ENCODE data around the gene BNC2. TPM values are rescaled to one million over a fixed set of nuclear protein-coding genes. Genes with fewer than 3 reads are reported as not detected.

Gene BNC2
- total RNA-seq, 1 experiment from 2014 or later = 0.20 TPM

DNA sequence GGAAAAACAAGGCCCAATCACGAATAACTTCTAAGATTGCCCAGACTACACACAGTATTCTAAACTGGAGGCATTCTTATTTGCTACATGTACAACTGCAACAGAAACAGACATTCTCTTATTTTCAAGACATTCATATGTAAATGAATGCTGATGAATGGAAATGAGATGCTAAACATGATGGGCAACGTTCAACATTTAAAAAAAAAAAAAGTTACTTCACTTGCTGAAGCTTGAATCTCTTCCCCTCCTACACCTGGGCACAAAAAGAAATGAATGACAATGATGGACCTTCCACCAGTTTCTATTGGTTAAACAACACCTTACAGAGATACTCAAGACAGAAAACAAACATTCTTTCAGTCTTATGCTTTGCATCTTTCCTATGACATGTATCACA, 160.5 kb downstream of the BNC2 start:
- POLR2A ChIA-PET = no interaction called here
- H3K36me3 ChIP-seq (ENCODE audit: control insufficient read depth, insufficient read depth, low read length) = no peaks in the 10 kb centered on the region
- CTCF ChIA-PET = no interaction called here
- intact Hi-C loops (cut with micrococcal nuclease; ENCODE audit: unreplicated experiment) = no loop called here
- H3K9me3 ChIP-seq = no peaks in the 10 kb centered on the region
- H3K36me3 Mint-ChIP-seq (ENCODE audit: insufficient read depth, unreplicated experiment) = no peaks in the 10 kb centered on the region
- H3K4me3 ChIP-seq (ENCODE audit: low read depth, low read length) = no peak overlapping the region
- no peaks in the 10 kb centered on the region for H3K4me1 ChIP-seq
- H3K4me3 Mint-ChIP-seq (ENCODE audit: unreplicated experiment) = no peak overlapping the region
- H3K27ac Mint-ChIP-seq (ENCODE audit: unreplicated experiment) = no peak overlapping the region
- TF ChIP-seq, protein P1, sequence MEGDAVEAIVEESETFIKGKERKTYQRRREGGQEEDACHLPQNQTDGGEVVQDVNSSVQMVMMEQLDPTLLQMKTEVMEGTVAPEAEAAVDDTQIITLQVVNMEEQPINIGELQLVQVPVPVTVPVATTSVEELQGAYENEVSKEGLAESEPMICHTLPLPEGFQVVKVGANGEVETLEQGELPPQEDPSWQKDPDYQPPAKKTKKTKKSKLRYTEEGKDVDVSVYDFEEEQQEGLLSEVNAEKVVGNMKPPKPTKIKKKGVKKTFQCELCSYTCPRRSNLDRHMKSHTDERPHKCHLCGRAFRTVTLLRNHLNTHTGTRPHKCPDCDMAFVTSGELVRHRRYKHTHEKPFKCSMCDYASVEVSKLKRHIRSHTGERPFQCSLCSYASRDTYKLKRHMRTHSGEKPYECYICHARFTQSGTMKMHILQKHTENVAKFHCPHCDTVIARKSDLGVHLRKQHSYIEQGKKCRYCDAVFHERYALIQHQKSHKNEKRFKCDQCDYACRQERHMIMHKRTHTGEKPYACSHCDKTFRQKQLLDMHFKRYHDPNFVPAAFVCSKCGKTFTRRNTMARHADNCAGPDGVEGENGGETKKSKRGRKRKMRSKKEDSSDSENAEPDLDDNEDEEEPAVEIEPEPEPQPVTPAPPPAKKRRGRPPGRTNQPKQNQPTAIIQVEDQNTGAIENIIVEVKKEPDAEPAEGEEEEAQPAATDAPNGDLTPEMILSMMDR (IDR thresholded peaks at IDR 0.05; ENCODE audit: insufficient read depth in 1 of 2, low read depth in 1 of 2, low read length in 1 of 2, severe bottlenecking in 1 of 2, unreplicated experiment in 1 of 2) = no peak
- no peak for DNase-seq
- no peaks in the 10 kb centered on the region for H3K9me3 Mint-ChIP-seq (ENCODE audit: unreplicated experiment)
- BruUV-seq (replicated peaks) = no TSS peak
- peaks cover 7% of the 10 kb centered on the region for H3K27me3 Mint-ChIP-seq (ENCODE audit: insufficient read depth, unreplicated experiment)
- H3K4me1 Mint-ChIP-seq (ENCODE audit: low read depth, unreplicated experiment) = no peaks in the 10 kb centered on the region
- no peaks in the 10 kb centered on the region for H3K27me3 ChIP-seq (replicated peaks; ENCODE audit: control insufficient read depth, insufficient read depth, low read length)

DNA sequence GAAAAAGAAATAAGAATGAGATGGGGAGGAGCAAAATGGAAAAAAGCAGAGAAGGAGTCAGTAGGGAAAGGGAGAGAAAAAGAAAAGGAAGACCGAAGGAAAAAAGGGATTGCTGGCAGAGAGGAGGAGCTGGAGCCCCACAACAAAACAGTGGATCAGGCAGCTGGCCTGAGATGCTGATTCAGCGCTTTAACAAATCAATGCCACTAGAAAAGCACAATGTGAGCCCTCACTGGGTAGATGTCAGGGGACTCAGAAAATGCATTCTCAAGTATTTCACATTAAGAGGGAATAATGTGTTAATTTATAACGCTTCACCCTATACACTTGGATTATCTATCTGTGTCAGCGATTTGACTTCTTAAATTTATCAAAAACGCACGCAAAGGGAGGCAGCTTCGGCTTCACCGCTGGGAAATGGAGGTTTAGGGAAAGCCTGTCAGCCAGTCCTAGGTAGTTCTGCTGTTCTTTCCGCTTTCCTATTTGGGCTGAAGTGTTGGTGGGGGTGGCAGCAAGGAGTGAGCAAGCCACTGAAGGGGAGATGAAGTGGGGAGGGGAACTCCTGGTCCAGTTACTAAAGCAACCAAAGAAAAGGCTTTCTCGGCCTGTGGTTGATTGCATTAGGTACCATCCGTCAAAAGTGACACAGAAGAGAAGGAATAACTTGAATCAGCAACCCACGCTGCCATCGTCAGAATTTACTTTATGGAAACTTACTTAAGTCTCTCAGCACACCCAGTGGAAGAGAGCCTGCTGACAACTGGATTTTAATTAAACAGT, 161.6 kb downstream of the BNC2 start:
- no peaks in the 10 kb centered on the region for H3K9me3 Mint-ChIP-seq (ENCODE audit: unreplicated experiment)
- no peak overlapping the region for H3K27ac Mint-ChIP-seq (ENCODE audit: unreplicated experiment)
- H3K4me3 ChIP-seq (ENCODE audit: low read depth, low read length) = no peak overlapping the region
- H3K4me1 Mint-ChIP-seq (ENCODE audit: low read depth, unreplicated experiment) = no peaks in the 10 kb centered on the region
- H3K36me3 ChIP-seq (ENCODE audit: control insufficient read depth, insufficient read depth, low read length) = no peaks in the 10 kb centered on the region
- intact Hi-C loops (cut with micrococcal nuclease; ENCODE audit: unreplicated experiment) = no loop called here
- DNase-seq = no peak
- CTCF ChIA-PET = no interaction called here
- no TSS peak for BruUV-seq (replicated peaks)
- no peaks in the 10 kb centered on the region for H3K9me3 ChIP-seq
- POLR2A ChIA-PET = no interaction called here
- no peaks in the 10 kb centered on the region for H3K27me3 ChIP-seq (replicated peaks; ENCODE audit: control insufficient read depth, insufficient read depth, low read length)
- TF ChIP-seq, protein P1 (IDR thresholded peaks at IDR 0.05; ENCODE audit: insufficient read depth in 1 of 2, low read depth in 1 of 2, low read length in 1 of 2, severe bottlenecking in 1 of 2, unreplicated experiment in 1 of 2) = no peak
- H3K27me3 Mint-ChIP-seq (ENCODE audit: insufficient read depth, unreplicated experiment) = peaks cover 7% of the 10 kb centered on the region
- H3K4me3 Mint-ChIP-seq (ENCODE audit: unreplicated experiment) = no peak overlapping the region
- no peaks in the 10 kb centered on the region for H3K4me1 ChIP-seq
- no peaks in the 10 kb centered on the region for H3K36me3 Mint-ChIP-seq (ENCODE audit: insufficient read depth, unreplicated experiment)

DNA sequence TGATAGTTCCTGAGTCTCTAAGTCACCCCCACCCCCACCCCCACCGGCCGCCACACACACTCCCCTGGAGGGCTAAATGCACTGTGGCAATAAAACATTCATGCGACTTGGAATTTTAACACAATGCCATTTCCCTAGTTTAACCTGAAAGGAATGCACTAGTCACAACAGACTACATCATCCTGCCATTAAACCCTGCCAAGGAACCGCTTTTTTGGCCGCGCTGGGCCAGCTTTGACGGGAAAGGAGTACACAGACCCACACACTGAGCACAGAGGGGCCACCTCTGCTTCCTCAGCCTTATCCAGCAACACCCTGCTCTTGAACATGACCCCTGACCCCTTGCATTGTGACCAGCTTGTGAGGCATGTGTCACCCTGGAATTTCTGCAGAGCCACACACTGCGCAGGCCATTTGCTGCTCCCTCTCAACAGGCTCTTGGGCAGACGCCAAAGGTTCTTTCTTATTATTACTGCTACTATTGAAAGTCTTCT, 165.3 kb downstream of the BNC2 start:
- no peak overlapping the region for H3K27ac Mint-ChIP-seq (ENCODE audit: unreplicated experiment)
- no peak overlapping the region for H3K4me3 ChIP-seq (ENCODE audit: low read depth, low read length)
- intact Hi-C loops (cut with micrococcal nuclease; ENCODE audit: unreplicated experiment) = no loop called here
- H3K36me3 Mint-ChIP-seq (ENCODE audit: insufficient read depth, unreplicated experiment) = no peaks in the 10 kb centered on the region
- CTCF ChIA-PET = no interaction called here
- H3K27me3 Mint-ChIP-seq (ENCODE audit: insufficient read depth, unreplicated experiment) = peaks cover 7% of the 10 kb centered on the region
- no peaks in the 10 kb centered on the region for H3K9me3 ChIP-seq
- TF ChIP-seq, protein P1 (IDR thresholded peaks at IDR 0.05; ENCODE audit: insufficient read depth in 1 of 2, low read depth in 1 of 2, low read length in 1 of 2, severe bottlenecking in 1 of 2, unreplicated experiment in 1 of 2) = no peak
- POLR2A ChIA-PET = no interaction called here
- no TSS peak for BruUV-seq (replicated peaks)
- no peaks in the 10 kb centered on the region for H3K9me3 Mint-ChIP-seq (ENCODE audit: unreplicated experiment)
- DNase-seq = no peak
- no peaks in the 10 kb centered on the region for H3K4me1 Mint-ChIP-seq (ENCODE audit: low read depth, unreplicated experiment)
- H3K4me3 Mint-ChIP-seq (ENCODE audit: unreplicated experiment) = no peak overlapping the region
- no peaks in the 10 kb centered on the region for H3K36me3 ChIP-seq (ENCODE audit: control insufficient read depth, insufficient read depth, low read length)
- no peaks in the 10 kb centered on the region for H3K27me3 ChIP-seq (replicated peaks; ENCODE audit: control insufficient read depth, insufficient read depth, low read length)
- H3K4me1 ChIP-seq = no peaks in the 10 kb centered on the region

All from Caco-2 (cell line).